Measurements from ENCODE around the gene BCL10.

The BCL10 gene

GRCh38 chr1:85244271-85245061 lies 32.0 kb downstream of the BCL10 start:
- no peak for DNase-seq (ENCODE audit: low spot score)
- in situ Hi-C loops (cut with MboI; ENCODE audit: low pct_unique_long_range_greater_than_20kb, low sequenced_read_pairs, unreplicated experiment) = loop anchor here (25.0 kb wide), 1 partner anchor 132 kb away; no protein-coding TSS in a partner anchor

DNA sequence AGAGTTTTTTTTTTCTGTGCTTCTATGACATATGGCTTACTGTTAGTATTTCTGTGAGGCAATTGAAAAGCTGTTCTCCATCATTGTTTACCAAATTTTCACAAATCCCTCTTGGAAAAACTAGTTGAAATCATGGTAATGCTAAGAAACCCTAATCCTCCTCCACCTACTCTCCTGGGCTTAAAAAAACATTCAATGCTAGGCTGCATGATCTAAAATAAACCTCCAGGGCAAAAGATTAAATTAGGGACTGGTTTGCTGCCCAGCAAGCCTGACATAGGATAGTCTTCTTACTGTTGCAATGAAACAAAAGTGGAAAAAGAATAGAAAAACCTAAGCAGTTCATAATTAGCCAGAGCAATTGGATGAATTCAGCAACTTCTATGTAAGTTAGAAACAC lies 33.1 kb downstream of the BCL10 start:
- TF ChIP-seq, protein P1, sequence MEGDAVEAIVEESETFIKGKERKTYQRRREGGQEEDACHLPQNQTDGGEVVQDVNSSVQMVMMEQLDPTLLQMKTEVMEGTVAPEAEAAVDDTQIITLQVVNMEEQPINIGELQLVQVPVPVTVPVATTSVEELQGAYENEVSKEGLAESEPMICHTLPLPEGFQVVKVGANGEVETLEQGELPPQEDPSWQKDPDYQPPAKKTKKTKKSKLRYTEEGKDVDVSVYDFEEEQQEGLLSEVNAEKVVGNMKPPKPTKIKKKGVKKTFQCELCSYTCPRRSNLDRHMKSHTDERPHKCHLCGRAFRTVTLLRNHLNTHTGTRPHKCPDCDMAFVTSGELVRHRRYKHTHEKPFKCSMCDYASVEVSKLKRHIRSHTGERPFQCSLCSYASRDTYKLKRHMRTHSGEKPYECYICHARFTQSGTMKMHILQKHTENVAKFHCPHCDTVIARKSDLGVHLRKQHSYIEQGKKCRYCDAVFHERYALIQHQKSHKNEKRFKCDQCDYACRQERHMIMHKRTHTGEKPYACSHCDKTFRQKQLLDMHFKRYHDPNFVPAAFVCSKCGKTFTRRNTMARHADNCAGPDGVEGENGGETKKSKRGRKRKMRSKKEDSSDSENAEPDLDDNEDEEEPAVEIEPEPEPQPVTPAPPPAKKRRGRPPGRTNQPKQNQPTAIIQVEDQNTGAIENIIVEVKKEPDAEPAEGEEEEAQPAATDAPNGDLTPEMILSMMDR (IDR thresholded peaks at IDR 0.05; ENCODE audit: extremely low read depth, insufficient read depth, missing control alignments) = no peak
- in situ Hi-C loops (cut with MboI; ENCODE audit: low pct_unique_long_range_greater_than_20kb, low sequenced_read_pairs, unreplicated experiment) = loop anchor here (25.0 kb wide), 1 partner anchor 131 kb away; no protein-coding TSS in a partner anchor
- no peak for DNase-seq (ENCODE audit: low spot score)

More at GRCh38 chr1:85244271-85245061, 32.0 kb downstream of the BCL10 start:
- TF ChIP-seq, protein P1 (IDR thresholded peaks at IDR 0.05; ENCODE audit: extremely low read depth, insufficient read depth, missing control alignments) = no peak

DNA sequence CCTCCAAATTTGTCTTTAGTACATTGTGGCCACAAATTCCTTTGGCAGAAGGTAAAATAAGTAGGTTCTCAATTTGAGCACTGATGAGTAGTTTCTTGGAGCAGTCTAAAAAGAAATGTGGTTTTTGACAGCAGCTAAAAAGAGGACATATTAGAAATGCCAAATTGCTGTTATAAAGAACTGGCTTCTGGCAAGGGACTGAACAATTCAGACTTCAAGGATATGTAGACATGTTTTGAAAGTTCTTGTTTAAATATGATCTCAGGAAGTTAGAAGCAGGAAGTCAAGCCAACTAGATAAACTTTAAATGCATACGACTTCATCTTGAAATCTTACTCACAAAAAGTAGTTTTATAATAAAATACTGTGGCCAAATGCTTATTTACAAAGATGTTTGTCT lies 35.8 kb downstream of the BCL10 start:
- DNase-seq (ENCODE audit: low spot score) = no peak
- in situ Hi-C loops (cut with MboI; ENCODE audit: low pct_unique_long_range_greater_than_20kb, low sequenced_read_pairs, unreplicated experiment) = loop anchor here (25.0 kb wide), 1 partner anchor 128 kb away; no protein-coding TSS in a partner anchor
- TF ChIP-seq, protein P1 (IDR thresholded peaks at IDR 0.05; ENCODE audit: extremely low read depth, insufficient read depth, missing control alignments) = no peak

DNA sequence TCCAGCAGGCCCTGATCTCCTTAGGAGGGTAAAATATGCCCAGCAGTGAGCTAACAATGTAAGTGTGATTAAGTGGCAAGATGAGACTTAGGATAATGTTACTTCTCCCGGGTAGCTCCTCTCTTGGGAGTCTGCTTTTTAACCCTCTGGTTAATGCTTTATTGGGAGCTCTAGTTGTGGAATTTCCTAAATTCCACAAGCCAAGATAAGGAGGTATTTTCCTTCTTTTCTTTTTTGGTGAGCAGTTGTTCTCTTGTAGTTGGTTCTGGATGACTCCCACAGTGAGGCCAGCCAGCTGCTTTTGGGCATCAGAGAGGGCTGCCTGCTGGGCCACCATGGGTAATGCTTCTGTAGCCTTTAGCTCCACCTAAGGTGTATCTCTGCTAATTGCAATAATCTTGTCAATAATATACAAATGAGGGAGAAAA lies 36.2 kb downstream of the BCL10 start:
- in situ Hi-C loops (cut with MboI; ENCODE audit: low pct_unique_long_range_greater_than_20kb, low sequenced_read_pairs, unreplicated experiment) = loop anchor here (25.0 kb wide), 1 partner anchor 128 kb away; no protein-coding TSS in a partner anchor
- peak; percentile 28 for DNase-seq (ENCODE audit: low spot score)

DNA sequence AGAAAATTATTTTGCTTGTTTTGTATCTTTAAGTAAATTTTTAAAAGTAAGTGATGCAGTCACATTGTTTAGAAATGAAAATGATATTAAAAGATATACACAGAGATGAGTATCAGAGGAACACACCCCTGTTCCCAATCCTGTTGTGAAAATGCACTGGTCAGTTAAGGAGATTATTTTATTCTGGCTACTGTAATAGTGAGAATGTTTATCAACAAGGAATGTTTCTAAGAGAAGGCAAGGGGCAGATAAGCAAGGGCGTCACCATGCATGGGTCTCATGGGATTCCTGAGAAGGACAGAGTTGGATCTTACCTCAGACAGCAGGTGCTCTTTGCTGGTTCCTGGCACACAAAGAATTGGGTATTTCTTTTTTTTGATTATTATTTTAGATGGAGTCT lies 38.8 kb downstream of the BCL10 start:
- no peak for DNase-seq (ENCODE audit: low spot score)
- TF ChIP-seq, protein P1 (IDR thresholded peaks at IDR 0.05; ENCODE audit: extremely low read depth, insufficient read depth, missing control alignments) = no peak
- in situ Hi-C loops (cut with MboI; ENCODE audit: low pct_unique_long_range_greater_than_20kb, low sequenced_read_pairs, unreplicated experiment) = loop anchor here (25.0 kb wide), 1 partner anchor 125 kb away; no protein-coding TSS in a partner anchor

More for the DNA sequence above, 36.2 kb downstream of the BCL10 start:
- TF ChIP-seq, protein P1 (IDR thresholded peaks at IDR 0.05; ENCODE audit: extremely low read depth, insufficient read depth, missing control alignments) = peak; percentile 34

DNA sequence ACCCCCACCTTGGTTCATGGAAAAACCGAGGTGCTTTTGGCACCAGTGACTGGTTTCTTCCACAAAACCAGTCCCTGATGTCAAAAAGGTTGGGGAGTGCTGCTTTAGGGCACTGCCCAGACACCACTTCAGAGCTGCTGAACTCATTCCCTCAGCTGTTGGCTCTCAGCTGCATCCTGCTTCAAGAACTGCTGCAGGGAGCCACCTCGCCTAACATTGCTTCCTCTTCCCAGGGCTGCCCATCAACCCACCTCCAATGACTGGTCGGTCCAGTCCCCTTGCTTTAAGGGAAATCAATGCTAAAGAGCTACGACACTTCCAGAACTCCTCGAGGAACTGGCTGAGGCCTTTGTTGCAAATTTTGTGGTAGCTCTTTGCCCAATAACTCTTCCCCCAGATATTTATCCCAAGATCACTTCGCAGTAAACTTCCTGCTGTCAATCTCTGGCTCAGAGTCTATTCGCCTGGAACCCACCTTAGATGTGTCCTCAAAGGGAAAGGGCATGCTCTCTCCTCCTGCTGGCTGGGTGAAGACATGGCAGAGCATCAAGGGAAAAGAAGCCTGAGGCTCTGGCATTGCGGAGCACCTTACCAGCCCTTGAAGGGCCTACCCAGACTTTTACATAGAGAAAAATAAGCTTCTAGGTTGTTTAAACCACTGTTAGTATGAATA lies 46.0 kb downstream of the BCL10 start:
- TF ChIP-seq, protein P1 (IDR thresholded peaks at IDR 0.05; ENCODE audit: extremely low read depth, insufficient read depth, missing control alignments) = peak; percentile 34
- in situ Hi-C loops (cut with MboI; ENCODE audit: low pct_unique_long_range_greater_than_20kb, low sequenced_read_pairs, unreplicated experiment) = loop anchor here (25.0 kb wide), 1 partner anchor 118 kb away; no protein-coding TSS in a partner anchor
- DNase-seq (ENCODE audit: low spot score) = no peak

Data from GM13977 (cell line).